K562 (cell line): Measurements from ENCODE around the gene ZNF8.

Experiments used
- CTCF ChIP-seq, 3 experiments: IDR thresholded peaks in 2 of 3; conservative IDR thresholded peaks in 1 of 3; 2 replicates each; pipeline ENCODE4 v1.5.1; 2011 to 2012; ENCODE audit warnings: low read length in 3 of 3, mild to moderate bottlenecking in 3 of 3, control low read depth in 2 of 3, improper control_type of control experiment in 1 of 3, inconsistent platforms in 1 of 3, low read depth in 1 of 3, mixed read lengths in 1 of 3, moderate library complexity in 1 of 3; ENCODE audit not compliant: insufficient read depth in 2 of 3
- MIER1 ChIP-seq: fragments of 450-650 bp; IDR thresholded peaks from 2 replicates; pipeline ENCODE4 v1.6.1; 2016; ENCODE audit warnings: antibody characterized with exemption, mild to moderate bottlenecking, low read depth
- POLR2AphosphoS5 ChIP-seq: IDR thresholded peaks from 2 replicates; pipeline ENCODE4 v1.6.1; 2011; ENCODE audit warnings: mild to moderate bottlenecking, low read depth, low read length, moderate library complexity; ENCODE audit not compliant: control insufficient read depth, insufficient read depth
- YY1 ChIP-seq, 3 experiments: IDR thresholded peaks; 2 replicates each; pipeline ENCODE4 v1.6.1; 2011; ENCODE audit warnings: low read length in 2 of 3, mild to moderate bottlenecking in 2 of 3, moderate library complexity in 2 of 3, borderline replicate concordance in 1 of 3, control low read depth in 1 of 3, low read depth in 1 of 3; ENCODE audit not compliant: insufficient read depth in 3 of 3, insufficient replicate concordance in 2 of 3, control insufficient read depth in 1 of 3, insufficient read length in 1 of 3; ENCODE audit errors: extremely low read depth in 1 of 3
- ZBTB11 ChIP-seq, 3 experiments: fragments of 200-800 bp in 1 of 3; fragments of 250-450 bp in 1 of 3; fragments of 450-650 bp in 1 of 3; sonication (Bioruptor Pico) in 1 of 3; sonication (Bioruptor generic) in 1 of 3; formaldehyde crosslinking in 1 of 3; IDR thresholded peaks; 2 replicates each; pipeline versions ENCODE4 v1.6.1 to v1.8.0; 2016 to 2022; ENCODE audit warnings: mild to moderate bottlenecking in 2 of 3, missing genetic modification characterization in 2 of 3, missing compliant biosample characterization in 1 of 3, moderate library complexity in 1 of 3
- ZNF12 ChIP-seq: sonication (generic); formaldehyde crosslinking; IDR thresholded peaks from 2 replicates; pipeline ENCODE4 v1.4.0; 2020; ENCODE audit warnings: mild to moderate bottlenecking, missing genetic modification reagents
- ZNF274 ChIP-seq: IDR thresholded peaks from 2 replicates; pipeline ENCODE4 v1.6.1; 2011; ENCODE audit warnings: low read depth, mild to moderate bottlenecking, low read length, moderate library complexity, borderline replicate concordance
- TF ChIP-seq, protein P1 (sequence below), 2 experiments: IDR thresholded peaks; 2 replicates each; pipeline ENCODE4 v1.6.1; 2011; ENCODE audit warnings: borderline replicate concordance in 1 of 2, control low read depth in 1 of 2, low read depth in 1 of 2, low read length in 1 of 2, mild to moderate bottlenecking in 1 of 2, mixed read lengths in 1 of 2, moderate library complexity in 1 of 2; ENCODE audit not compliant: insufficient read depth in 1 of 2, insufficient read length in 1 of 2, poor library complexity in 1 of 2, severe bottlenecking in 1 of 2; ENCODE audit errors: extremely low read depth in 1 of 2

GRCh38 chr19:58277748-58278540 lies 811 bp upstream of the ZNF8 start:
- TF ChIP-seq POLR2AphosphoS5 (no peak), ZNF12 (no peak), ZBTB11 (CRISPR knock-in tag; IDR thresholded peaks at IDR 0.05) (no peak; a peak in 1 of 6 replicates), ZNF274 (no peak), YY1 (IDR thresholded peaks at IDR 0.05; ENCODE audit: borderline replicate concordance in 1 of 3, control insufficient read depth in 1 of 3, extremely low read depth in 1 of 3, insufficient read depth in 3 of 3, insufficient read length in 1 of 3, insufficient replicate concordance in 2 of 3, low read depth in 1 of 3, low read length in 2 of 3) (peak in 1 of 3 experiments; percentile 72), CTCF (IDR thresholded peaks at IDR 0.05 in 2 of 3, conservative IDR thresholded peaks at IDR 0.05 in 1 of 3; ENCODE audit: insufficient read depth in 2 of 3, low read depth in 1 of 3, low read length in 3 of 3) (no peak), MIER1 (no peak)
- TF ChIP-seq, protein P1, sequence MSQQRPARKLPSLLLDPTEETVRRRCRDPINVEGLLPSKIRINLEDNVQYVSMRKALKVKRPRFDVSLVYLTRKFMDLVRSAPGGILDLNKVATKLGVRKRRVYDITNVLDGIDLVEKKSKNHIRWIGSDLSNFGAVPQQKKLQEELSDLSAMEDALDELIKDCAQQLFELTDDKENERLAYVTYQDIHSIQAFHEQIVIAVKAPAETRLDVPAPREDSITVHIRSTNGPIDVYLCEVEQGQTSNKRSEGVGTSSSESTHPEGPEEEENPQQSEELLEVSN (IDR thresholded peaks at IDR 0.05; ENCODE audit: borderline replicate concordance in 1 of 2, extremely low read depth in 1 of 2, insufficient read depth in 1 of 2, insufficient read length in 1 of 2, low read depth in 1 of 2, low read length in 1 of 2, poor library complexity in 1 of 2, severe bottlenecking in 1 of 2): no peak
